ENCODE measurements around the gene LRRC15. TPM values are rescaled to one million over a fixed set of nuclear protein-coding genes. Genes with fewer than 3 reads are reported as not detected.

LRRC15 gene
- total RNA-seq, 1 experiment from 2014 or later: not detected

GRCh38 chr3:194312743-194313281 is 56.7 kb downstream of the LRRC15 start:
- in situ Hi-C loops (cut with HindIII; ENCODE audit: low pct_unique_long_range_greater_than_20kb, low sequenced_read_pairs): loop anchor here (10.0 kb wide), 1 partner anchor 458 kb away; no protein-coding TSS in a partner anchor
- peak; percentile 97 for DNase-seq (ENCODE audit: low read depth)

GRCh38 chr3:194312186-194312742 is 57.3 kb downstream of the LRRC15 start:
- DNase-seq (ENCODE audit: low read depth): no peak
- in situ Hi-C loops (cut with HindIII; ENCODE audit: low pct_unique_long_range_greater_than_20kb, low sequenced_read_pairs): loop anchor here (10.0 kb wide), 1 partner anchor 457 kb away; no protein-coding TSS in a partner anchor

- in situ Hi-C loops (cut with HindIII; ENCODE audit: low pct_unique_long_range_greater_than_20kb, low sequenced_read_pairs): loop anchor here (10.0 kb wide), 1 partner anchor 456 kb away; no protein-coding TSS in a partner anchor
- no peak for DNase-seq (ENCODE audit: low read depth)
Observed at GRCh38 chr3:194311000-194311399, 58.5 kb downstream of the LRRC15 start.

GRCh38 chr3:194310060-194310835 is 59.3 kb downstream of the LRRC15 start:
- in situ Hi-C loops (cut with HindIII; ENCODE audit: low pct_unique_long_range_greater_than_20kb, low sequenced_read_pairs): loop anchor here (10.0 kb wide), 1 partner anchor 455 kb away; no protein-coding TSS in a partner anchor

GRCh38 chr3:194308601-194309449 is 60.7 kb downstream of the LRRC15 start:
- peak; percentile 90 for DNase-seq (ENCODE audit: low read depth)
- in situ Hi-C loops (cut with HindIII; ENCODE audit: low pct_unique_long_range_greater_than_20kb, low sequenced_read_pairs): no loop called here

More at GRCh38 chr3:194310060-194310835, 59.3 kb downstream of the LRRC15 start:
- no peak for DNase-seq (ENCODE audit: low read depth)

- peak; percentile 57 for DNase-seq (ENCODE audit: low read depth)
- in situ Hi-C loops (cut with HindIII; ENCODE audit: low pct_unique_long_range_greater_than_20kb, low sequenced_read_pairs): no loop called here
Observed at GRCh38 chr3:194307849-194308248, 61.7 kb downstream of the LRRC15 start.

GRCh38 chr3:194306771-194307640 is 62.5 kb downstream of the LRRC15 start:
- no peak for DNase-seq (ENCODE audit: low read depth)
- in situ Hi-C loops (cut with HindIII; ENCODE audit: low pct_unique_long_range_greater_than_20kb, low sequenced_read_pairs): no loop called here

GRCh38 chr3:194306109-194306686 is 63.3 kb downstream of the LRRC15 start:
- DNase-seq (ENCODE audit: low read depth): no peak
- in situ Hi-C loops (cut with HindIII; ENCODE audit: low pct_unique_long_range_greater_than_20kb, low sequenced_read_pairs): no loop called here

GRCh38 chr3:194305356-194306108 is 64.0 kb downstream of the LRRC15 start:
- no peak for DNase-seq (ENCODE audit: low read depth)
- in situ Hi-C loops (cut with HindIII; ENCODE audit: low pct_unique_long_range_greater_than_20kb, low sequenced_read_pairs): no loop called here

Other genes starting within 250 kb of the LRRC15 start
- 43.2 and 45.9 TPM in 2 replicates for gene HES1, start 233.6 kb downstream of the LRRC15 start, total RNA-seq (2014; rRNA removed; shearing (Covaris generic); ENCODE audit: low replicate concordance)
- not detected in 2 replicates for gene CPN2, start 18.4 kb downstream of the LRRC15 start, total RNA-seq (2014; rRNA removed; shearing (Covaris generic); ENCODE audit: low replicate concordance)
- not detected in 2 replicates for gene GP5, start 29.5 kb upstream of the LRRC15 start, total RNA-seq (2014; rRNA removed; shearing (Covaris generic); ENCODE audit: low replicate concordance)
- gene ATP13A3, start 117.3 kb upstream of the LRRC15 start, total RNA-seq (2014; rRNA removed; shearing (Covaris generic); ENCODE audit: low replicate concordance): 47.7 and 91.8 TPM in 2 replicates

Data from Caki2 (cell line).